ENCODE data around the gene BIRC2.

- no peak for TF ChIP-seq POLR2AphosphoS5 (IDR thresholded peaks at IDR 0.05; ENCODE audit: low read depth, low read length)
- TF ChIP-seq REST (IDR thresholded peaks at IDR 0.05; ENCODE audit: insufficient read depth in 1 of 2, low read depth in 2 of 2, low read length in 2 of 2): no peak
- no peak for TF ChIP-seq TAF1 (IDR thresholded peaks at IDR 0.05; ENCODE audit: borderline replicate concordance, insufficient read depth, low read length)
- TF ChIP-seq SIN3A (IDR thresholded peaks at IDR 0.05; ENCODE audit: borderline replicate concordance, insufficient read depth, low read length): no peak
- no peak for TF ChIP-seq FOXP2 (optimal IDR thresholded peaks at IDR 0.05; ENCODE audit: borderline replicate concordance, extremely low read depth, extremely low read length, insufficient read depth)
Observed at GRCh38 chr11:102338479-102339010, 8.5 kb upstream of the BIRC2 start.
